EL (cell line): ENCODE data around the gene EPB41L4A.
A peak's percentile ranks its signal among the peaks of the same experiment; 100 is the strongest.

Experiments
- DNase-seq: peaks from one replicate; pipeline ENCODE4 v3.0.0-alpha.2; 2016

Gene EPB41L4A

GRCh38 chr5:112350626-112351025, 68.5 kb downstream of the EPB41L4A start:
- DNase-seq: no peak

- no peak for DNase-seq
Observed at GRCh38 chr5:112349371-112349770, 69.7 kb downstream of the EPB41L4A start.

- DNase-seq: no peak
Observed at GRCh38 chr5:112348915-112349314, 70.2 kb downstream of the EPB41L4A start.

- no peak for DNase-seq
Observed at GRCh38 chr5:112348387-112348786, 70.7 kb downstream of the EPB41L4A start.

GRCh38 chr5:112346411-112347044, 72.5 kb downstream of the EPB41L4A start:
- no peak for DNase-seq

GRCh38 chr5:112344540-112344939, 74.5 kb downstream of the EPB41L4A start:
- DNase-seq: no peak

GRCh38 chr5:112342389-112342788, 76.7 kb downstream of the EPB41L4A start:
- DNase-seq: no peak

- no peak for DNase-seq
Observed at GRCh38 chr5:112339761-112340160, 79.3 kb downstream of the EPB41L4A start.

GRCh38 chr5:112338681-112339337, 80.3 kb downstream of the EPB41L4A start:
- DNase-seq: peak; percentile 5

- no peak for DNase-seq
Observed at GRCh38 chr5:112333331-112333781, 85.7 kb downstream of the EPB41L4A start.

GRCh38 chr5:112331892-112332291, 87.2 kb downstream of the EPB41L4A start:
- DNase-seq: no peak

GRCh38 chr5:112329419-112330090, 89.5 kb downstream of the EPB41L4A start:
- DNase-seq: no peak

GRCh38 chr5:112323166-112323565, 95.9 kb downstream of the EPB41L4A start:
- DNase-seq: no peak

- no peak for DNase-seq
Observed at GRCh38 chr5:112320408-112320807, 98.7 kb downstream of the EPB41L4A start.

- no peak for DNase-seq
Observed at GRCh38 chr5:112318346-112318745, 100.7 kb downstream of the EPB41L4A start.

GRCh38 chr5:112317866-112318265, 101.2 kb downstream of the EPB41L4A start:
- no peak for DNase-seq

- DNase-seq: no peak
Observed at GRCh38 chr5:112316731-112317130, 102.3 kb downstream of the EPB41L4A start.

GRCh38 chr5:112316006-112316405, 103.1 kb downstream of the EPB41L4A start:
- DNase-seq: no peak

- no peak for DNase-seq
Observed at GRCh38 chr5:112312295-112313275, 106.5 kb downstream of the EPB41L4A start.

GRCh38 chr5:112310746-112311145, 108.3 kb downstream of the EPB41L4A start:
- no peak for DNase-seq

- DNase-seq: no peak
Observed at GRCh38 chr5:112308608-112309007, 110.5 kb downstream of the EPB41L4A start.

GRCh38 chr5:112306956-112307355, 112.1 kb downstream of the EPB41L4A start:
- no peak for DNase-seq

GRCh38 chr5:112304743-112305142, 114.3 kb downstream of the EPB41L4A start:
- DNase-seq: no peak
